MG63 (cell line): ENCODE data around the gene MAGED1. TPM values are rescaled to one million over a fixed set of nuclear protein-coding genes. Genes with fewer than 3 reads are reported as not detected.
"Not testable (repeated sequence)": the region's sequence is repeated elsewhere in the genome, so short reads cannot be mapped to it uniquely, and the experiment has no call there.

Source experiments
- DNase-seq: peaks from one replicate; pipeline ENCODE4 v3.0.0-alpha.2; 2020
- H3K27me3 ChIP-seq: fragments of 250-450 bp; sonication (Bioruptor Pico); 2 replicates; pipeline ENCODE4 v1.5.1; 2020; ENCODE audit warnings: mild to moderate bottlenecking, moderate library complexity
- H3K36me3 ChIP-seq: fragments of 250-450 bp; sonication (Bioruptor Pico); 2 replicates; pipeline ENCODE4 v1.5.1; 2020; ENCODE audit warnings: mild to moderate bottlenecking, moderate library complexity
- H3K4me3 ChIP-seq: fragments of 250-450 bp; sonication (Bioruptor Pico); 2 replicates; pipeline ENCODE4 v1.5.1; 2020; ENCODE audit warnings: mild to moderate bottlenecking, moderate library complexity
- H3K9me3 ChIP-seq: fragments of 250-450 bp; sonication (Bioruptor Pico); 2 replicates; pipeline ENCODE4 v1.5.1; 2020; ENCODE audit warnings: mild to moderate bottlenecking, moderate library complexity
- total RNA-seq: library from RNA; depleted of rRNA; stranded (reverse); fragments of >200 nt; shearing (Covaris generic); gene quantifications from 2 replicates; pipeline ENCODE4 v1.2.3, GENCODE V29; 2014; ENCODE audit warnings: low replicate concordance; rRNA removed

MAGED1 gene
- total RNA-seq, 1 experiment from 2014 or later, result 121 TPM

- Histone ChIP-seq H3K4me3 (no peak overlapping the region), H3K36me3 (no peaks in the 10 kb centered on the region), H3K9me3 (no peaks in the 10 kb centered on the region), H3K27me3 (no peaks in the 10 kb centered on the region)
- no peak for DNase-seq
Observed at GRCh38 chrX:51889851-51890250, 3.6 kb upstream of the MAGED1 start.

GRCh38 chrX:51891245-51891644 lies 2.2 kb upstream of the MAGED1 start:
- Histone ChIP-seq H3K36me3 (peaks cover 5% of the 10 kb centered on the region), H3K4me3 (no peak overlapping the region), H3K9me3 (no peaks in the 10 kb centered on the region)

GRCh38 chrX:51891821-51892551 lies 1.4 kb upstream of the MAGED1 start:
- DNase-seq, result peak; percentile 64
- Histone ChIP-seq H3K9me3 (no peaks in the 10 kb centered on the region), H3K4me3 (no peak overlapping the region), H3K36me3 (peaks cover 7% of the 10 kb centered on the region), H3K27me3 (no peaks in the 10 kb centered on the region)

More at GRCh38 chrX:51891245-51891644, 2.2 kb upstream of the MAGED1 start:
- H3K27me3 ChIP-seq, result no peaks in the 10 kb centered on the region
- DNase-seq, result no peak

- Histone ChIP-seq H3K36me3 (peaks cover 12% of the 10 kb centered on the region), H3K27me3 (no peaks in the 10 kb centered on the region), H3K4me3 (peak overlapping the region; percentile 64), H3K9me3 (no peaks in the 10 kb centered on the region)
- peak; percentile 3 for DNase-seq
Observed at GRCh38 chrX:51893931-51894696, 691 bp downstream of the MAGED1 start.

GRCh38 chrX:51894697-51895336 lies 1.4 kb downstream of the MAGED1 start:
- Histone ChIP-seq H3K27me3 (no peaks in the 10 kb centered on the region), H3K4me3 (peak overlapping the region; percentile 64), H3K9me3 (no peaks in the 10 kb centered on the region), H3K36me3 (peaks cover 12% of the 10 kb centered on the region)
- DNase-seq, result peak; percentile 7

- Histone ChIP-seq H3K4me3 (no peak overlapping the region), H3K9me3 (no peaks in the 10 kb centered on the region), H3K36me3 (peaks cover 16% of the 10 kb centered on the region), H3K27me3 (no peaks in the 10 kb centered on the region)
- DNase-seq, result no peak
Observed at GRCh38 chrX:51896626-51897025, 3.2 kb downstream of the MAGED1 start.

GRCh38 chrX:51899741-51900140 lies 6.3 kb downstream of the MAGED1 start:
- Histone ChIP-seq H3K36me3 (peaks cover 16% of the 10 kb centered on the region), H3K27me3 (no peaks in the 10 kb centered on the region), H3K4me3 (no peak overlapping the region), H3K9me3 (no peaks in the 10 kb centered on the region)
- no peak for DNase-seq

GRCh38 chrX:51902510-51903050 lies 9.2 kb downstream of the MAGED1 start:
- Histone ChIP-seq H3K36me3 (peaks cover 8% of the 10 kb centered on the region), H3K27me3 (no peaks in the 10 kb centered on the region), H3K4me3 (no peak overlapping the region), H3K9me3 (no peaks in the 10 kb centered on the region)
- no peak for DNase-seq

- not testable (repeated sequence) for DNase-seq, H3K27me3 ChIP-seq, H3K9me3 ChIP-seq, H3K4me3 ChIP-seq, H3K36me3 ChIP-seq
Observed at GRCh38 chrX:51905152-51905551, 11.7 kb downstream of the MAGED1 start.

GRCh38 chrX:51905711-51906110 lies 12.3 kb downstream of the MAGED1 start:
- no peaks in the 10 kb centered on the region for H3K27me3 ChIP-seq
- H3K4me3 ChIP-seq, result no peak overlapping the region
- no peak for DNase-seq
- H3K36me3 ChIP-seq, result peaks cover 4% of the 10 kb centered on the region
- no peaks in the 10 kb centered on the region for H3K9me3 ChIP-seq

- Histone ChIP-seq H3K9me3 (no peaks in the 10 kb centered on the region), H3K36me3 (no peaks in the 10 kb centered on the region), H3K4me3 (no peak overlapping the region), H3K27me3 (no peaks in the 10 kb centered on the region)
- DNase-seq, result no peak
Observed at GRCh38 chrX:51917604-51918003, 24.2 kb downstream of the MAGED1 start.

GRCh38 chrX:51922561-51922960 lies 29.1 kb downstream of the MAGED1 start:
- H3K4me3 ChIP-seq, result no peak overlapping the region
- no peaks in the 10 kb centered on the region for H3K36me3 ChIP-seq
- DNase-seq, result no peak
- no peaks in the 10 kb centered on the region for H3K9me3 ChIP-seq
- no peaks in the 10 kb centered on the region for H3K27me3 ChIP-seq

GRCh38 chrX:51931566-51932150 lies 38.2 kb downstream of the MAGED1 start:
- H3K27me3 ChIP-seq, result no peaks in the 10 kb centered on the region
- no peaks in the 10 kb centered on the region for H3K9me3 ChIP-seq
- no peak for DNase-seq
- no peaks in the 10 kb centered on the region for H3K36me3 ChIP-seq
- no peak overlapping the region for H3K4me3 ChIP-seq

Other genes with a start within 250 kb of the MAGED1 start
- gene CENPVL2, start 210.8 kb upstream of the MAGED1 start, total RNA-seq, result not detected in 2 replicates
- not detected in 2 replicates for gene CENPVL1, start 183.1 kb upstream of the MAGED1 start, total RNA-seq
- gene GSPT2, start 150.2 kb upstream of the MAGED1 start, total RNA-seq, result 0.74 and 5.2 TPM in 2 replicates
- gene MAGED4B, start 175.6 kb downstream of the MAGED1 start, total RNA-seq, result 3.3 and 12.8 TPM in 2 replicates